ENCODE data around the gene POLN.

- no peak for TF ChIP-seq CTCF (IDR thresholded peaks at IDR 0.05)
- TF ChIP-seq POLR2A (IDR thresholded peaks at IDR 0.05), result no peak
Measured at GRCh38 chr4:2182994-2183393, 58.9 kb downstream of the POLN start.
